KOPT-K1 (cell line): Measurements from ENCODE around the gene GRIA4.
"Not testable (repeated sequence)": the region's sequence is repeated elsewhere in the genome, so short reads cannot be mapped to it uniquely, and the experiment has no call there.

Experiments
- H3K27ac ChIP-seq: fragments of 200-600 bp; sonication (generic); 2 replicates; pipeline ENCODE4 v1.5.1; 2016; ENCODE audit warnings: antibody characterized with exemption, mild to moderate bottlenecking, low read depth, low read length; ENCODE audit not compliant: poor library complexity, severe bottlenecking
- H3K36me3 ChIP-seq: fragments of 200-600 bp; sonication (generic); 2 replicates; pipeline ENCODE4 v1.5.1; 2017; ENCODE audit warnings: antibody characterized with exemption, mild to moderate bottlenecking, low read length, moderate library complexity; ENCODE audit not compliant: insufficient read depth
- H3K9me3 ChIP-seq: fragments of 200-600 bp; sonication (generic); 2 replicates; pipeline ENCODE4 v1.5.1; 2017; ENCODE audit warnings: antibody characterized with exemption, low read length, mild to moderate bottlenecking; ENCODE audit not compliant: insufficient read depth, poor library complexity, severe bottlenecking

GRIA4 gene

GRCh38 chr11:105723269-105723668, 113.4 kb downstream of the GRIA4 start:
- H3K27ac ChIP-seq, result no peak overlapping the region
- H3K36me3 ChIP-seq, result no peaks in the 10 kb centered on the region
- no peaks in the 10 kb centered on the region for H3K9me3 ChIP-seq

- no peak overlapping the region for H3K27ac ChIP-seq
- H3K9me3 ChIP-seq, result no peaks in the 10 kb centered on the region
- no peaks in the 10 kb centered on the region for H3K36me3 ChIP-seq
Observed at GRCh38 chr11:105732611-105733010, 122.7 kb downstream of the GRIA4 start.

DNA sequence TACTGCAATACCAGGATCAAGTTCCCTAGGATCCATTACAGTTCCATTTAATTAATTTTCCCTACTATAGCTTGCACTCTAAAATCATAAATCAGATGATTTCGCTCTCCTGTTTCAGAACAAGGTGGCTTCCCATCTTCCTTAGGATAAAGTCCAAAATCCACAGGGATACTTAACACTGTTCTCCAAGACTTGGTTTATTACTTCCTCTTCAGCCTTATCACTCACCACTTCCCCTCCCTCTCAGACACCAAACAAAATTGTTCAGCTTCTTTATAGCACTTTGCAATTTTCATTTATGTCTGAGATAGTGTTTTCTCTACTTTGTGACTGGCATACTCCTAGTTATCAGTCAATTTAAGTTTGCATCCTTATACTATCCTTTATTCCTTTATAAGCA, 124.6 kb downstream of the GRIA4 start:
- Histone ChIP-seq H3K9me3 (no peaks in the 10 kb centered on the region), H3K36me3 (no peaks in the 10 kb centered on the region), H3K27ac (no peak overlapping the region)

DNA sequence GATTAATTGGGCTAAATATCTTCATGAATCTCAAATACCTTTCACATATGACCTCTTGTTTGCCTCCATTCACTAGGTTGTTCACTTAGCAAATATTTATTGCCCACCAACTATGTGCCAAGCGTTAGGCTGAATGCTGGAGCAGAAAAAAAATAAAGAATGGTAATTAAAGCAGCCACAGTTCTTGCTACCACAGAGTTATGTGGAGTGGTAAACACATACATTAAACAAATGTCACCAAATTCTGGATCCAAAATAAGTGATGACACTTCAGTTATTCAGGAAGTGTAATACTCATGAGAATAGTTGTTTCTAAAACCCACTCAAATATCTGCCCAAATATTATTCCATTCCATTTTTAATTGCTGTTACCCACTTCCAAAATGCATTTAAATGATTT, 128.4 kb downstream of the GRIA4 start:
- Histone ChIP-seq H3K9me3 (no peaks in the 10 kb centered on the region), H3K27ac (no peak overlapping the region), H3K36me3 (no peaks in the 10 kb centered on the region)

GRCh38 chr11:105738986-105739795, 129.3 kb downstream of the GRIA4 start:
- H3K36me3 ChIP-seq, result no peaks in the 10 kb centered on the region
- no peaks in the 10 kb centered on the region for H3K9me3 ChIP-seq
- no peak overlapping the region for H3K27ac ChIP-seq

DNA sequence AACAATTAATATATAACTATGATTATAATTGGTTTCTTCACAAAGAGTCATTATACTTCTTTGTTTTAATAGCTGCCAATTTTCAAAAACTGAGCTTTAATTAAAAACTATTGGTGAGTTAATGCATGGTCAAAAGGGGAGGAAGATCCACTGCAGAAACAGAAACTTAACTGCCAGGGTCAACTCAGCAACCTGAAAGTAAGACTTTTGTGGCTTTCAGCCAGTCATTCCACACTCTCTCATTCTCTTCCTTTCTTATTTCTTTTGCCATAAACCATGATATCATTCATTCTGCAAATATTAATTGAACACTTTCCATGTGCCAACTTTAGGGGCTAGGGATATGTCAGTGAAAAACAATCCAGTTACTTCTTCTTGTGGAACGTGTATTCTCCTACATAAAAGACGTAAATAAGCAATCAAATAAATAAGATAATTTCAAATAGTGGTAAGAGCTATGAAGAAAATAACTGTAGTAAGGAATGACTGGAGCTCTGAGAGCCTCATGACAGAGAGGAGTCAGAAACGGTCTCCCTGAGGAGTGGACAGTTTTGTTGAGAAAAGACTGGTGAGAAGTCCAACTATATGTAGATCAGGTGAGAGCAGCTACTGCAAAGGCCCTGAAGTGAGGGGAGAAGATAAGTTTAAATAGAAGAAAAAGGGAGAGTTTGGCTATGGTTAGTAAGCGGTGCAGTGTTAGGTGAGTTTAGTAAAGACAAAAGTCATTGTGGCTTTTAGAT, 130.5 kb downstream of the GRIA4 start:
- Histone ChIP-seq H3K9me3 (no peaks in the 10 kb centered on the region), H3K27ac (no peak overlapping the region), H3K36me3 (no peaks in the 10 kb centered on the region)

DNA sequence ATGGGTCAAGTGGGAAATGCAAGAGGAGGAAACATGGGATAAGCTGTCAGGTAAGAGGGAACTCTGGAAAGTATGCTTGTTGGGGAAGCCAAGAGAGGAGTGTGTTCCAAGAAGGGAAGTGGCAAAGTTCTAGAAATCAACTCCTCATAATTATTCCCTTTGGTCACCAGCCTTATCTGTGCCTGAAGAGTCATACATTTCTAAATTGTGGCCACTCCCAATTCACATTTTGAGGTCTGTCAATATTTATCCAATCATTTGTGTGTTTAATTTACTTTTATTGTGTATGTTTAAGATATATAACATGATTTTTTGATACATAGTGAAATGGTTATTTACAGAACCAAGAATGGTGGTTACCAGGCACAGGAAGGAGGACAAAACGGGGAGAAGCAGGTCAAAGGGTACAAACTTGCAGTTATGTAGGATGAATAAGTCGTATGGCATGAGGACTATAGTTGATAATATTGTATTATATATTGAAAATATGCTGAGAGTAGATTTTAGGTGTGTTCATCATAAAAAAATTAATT, 131.7 kb downstream of the GRIA4 start:
- Histone ChIP-seq H3K27ac (no peak overlapping the region), H3K9me3 (no peaks in the 10 kb centered on the region), H3K36me3 (no peaks in the 10 kb centered on the region)

DNA sequence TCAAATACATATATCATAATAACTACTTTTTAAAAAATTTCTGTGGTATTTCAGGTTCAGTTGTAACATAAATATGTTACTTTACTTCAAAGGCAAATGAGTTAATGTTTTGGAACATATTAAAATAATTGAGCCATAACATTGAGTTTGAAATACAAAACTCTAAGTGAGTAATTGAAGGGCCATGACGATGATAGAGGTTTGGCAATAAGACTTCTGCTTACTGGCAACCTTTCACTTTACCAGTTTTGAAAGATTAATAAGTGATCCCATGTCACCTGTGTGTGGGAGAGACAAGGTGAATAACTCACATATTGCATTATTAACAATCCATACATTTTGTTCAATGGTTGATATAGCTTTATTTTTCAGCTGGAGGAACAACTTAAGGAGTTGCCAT, 144.4 kb downstream of the GRIA4 start:
- no peaks in the 10 kb centered on the region for H3K9me3 ChIP-seq
- H3K36me3 ChIP-seq, result no peaks in the 10 kb centered on the region
- H3K27ac ChIP-seq, result no peak overlapping the region

GRCh38 chr11:105754716-105755115, 144.8 kb downstream of the GRIA4 start:
- H3K9me3 ChIP-seq, result no peaks in the 10 kb centered on the region
- H3K36me3 ChIP-seq, result no peaks in the 10 kb centered on the region
- H3K27ac ChIP-seq, result no peak overlapping the region

- no peaks in the 10 kb centered on the region for H3K9me3 ChIP-seq
- no peaks in the 10 kb centered on the region for H3K36me3 ChIP-seq
- H3K27ac ChIP-seq, result no peak overlapping the region
Observed at GRCh38 chr11:105757107-105757506, 147.2 kb downstream of the GRIA4 start.

GRCh38 chr11:105763594-105763993, 153.7 kb downstream of the GRIA4 start:
- Histone ChIP-seq H3K27ac (no peak overlapping the region), H3K36me3 (no peaks in the 10 kb centered on the region), H3K9me3 (no peaks in the 10 kb centered on the region)

DNA sequence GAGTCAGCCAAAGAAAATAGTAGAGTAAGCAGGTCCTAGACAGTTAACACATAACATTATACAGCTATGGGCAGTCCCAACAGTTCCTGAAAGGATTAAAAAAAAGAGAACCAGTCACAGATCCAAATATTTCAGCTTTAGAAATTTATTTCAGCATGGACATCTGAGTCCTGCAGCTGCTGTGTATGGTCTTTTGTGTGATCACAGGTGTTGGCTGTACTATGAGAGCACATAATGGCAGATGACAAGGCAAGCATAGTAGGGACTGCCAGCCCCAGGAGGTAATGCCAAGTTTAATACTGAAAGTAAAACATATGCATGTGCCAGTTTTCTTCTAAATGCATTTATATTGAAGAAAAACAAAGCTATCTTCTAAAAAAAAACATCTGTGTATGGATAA, 158.1 kb downstream of the GRIA4 start:
- Histone ChIP-seq H3K36me3 (no peaks in the 10 kb centered on the region), H3K27ac (no peak overlapping the region), H3K9me3 (no peaks in the 10 kb centered on the region)

- H3K9me3 ChIP-seq, result no peaks in the 10 kb centered on the region
- H3K27ac ChIP-seq, result no peak overlapping the region
- no peaks in the 10 kb centered on the region for H3K36me3 ChIP-seq
Observed at GRCh38 chr11:105769627-105770026, 159.8 kb downstream of the GRIA4 start.

DNA sequence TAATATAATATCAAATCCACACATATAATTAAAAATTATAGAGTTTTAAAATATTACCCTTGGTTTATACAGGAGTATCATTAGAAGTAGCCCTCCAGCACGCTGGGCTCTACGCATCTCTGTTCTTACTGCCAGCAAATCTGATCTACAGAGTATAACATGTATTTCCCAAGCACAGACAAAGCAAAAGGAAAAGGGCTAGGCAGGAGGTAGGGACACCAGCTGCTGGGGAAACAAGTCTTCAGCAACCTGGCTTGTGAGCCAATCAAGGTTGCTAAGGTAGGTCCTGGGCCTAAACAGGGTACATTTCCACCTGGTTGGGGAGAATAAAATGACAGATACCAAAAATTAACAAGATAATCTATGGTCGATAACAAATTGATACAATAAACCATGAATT, 163.6 kb downstream of the GRIA4 start:
- not testable (repeated sequence) for H3K36me3 ChIP-seq, H3K27ac ChIP-seq, H3K9me3 ChIP-seq

DNA sequence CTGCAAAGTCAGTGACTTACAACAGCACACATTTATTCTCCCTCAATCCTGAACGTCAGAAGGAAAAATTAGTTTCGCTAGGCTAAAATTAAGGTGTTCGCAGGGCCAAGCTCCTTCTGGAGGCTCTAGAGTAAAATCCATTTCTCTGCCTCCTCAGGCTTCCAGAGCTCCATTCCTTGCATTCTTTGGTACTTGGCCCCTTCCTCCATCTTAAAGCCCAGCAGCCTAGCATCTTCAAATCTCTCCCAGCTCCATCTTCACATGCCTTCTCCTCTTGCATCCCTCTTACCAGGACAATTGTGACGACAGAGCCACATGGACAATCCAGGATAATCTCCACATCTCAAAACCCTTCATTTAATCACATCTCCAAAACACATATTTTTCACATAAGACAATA, 165.0 kb downstream of the GRIA4 start:
- H3K27ac ChIP-seq, result no peak overlapping the region
- no peaks in the 10 kb centered on the region for H3K9me3 ChIP-seq
- H3K36me3 ChIP-seq, result no peaks in the 10 kb centered on the region
